Endothelial cell of umbilical vein (primary cell): Measurements from ENCODE around the gene PHACTR1. TPM values are rescaled to one million over a fixed set of nuclear protein-coding genes. Genes with fewer than 3 reads are reported as not detected.

Source experiments
- BruUV-seq: library from RNA; stranded (reverse); fragments of 400-500 nt; replicated peaks from 2 replicates; lab custom pipeline; 2021; lab: Mats Ljungman, UMichigan
- CTCF ChIA-PET: fragments of 300-600, 350-600 bp; sonication (Branson Sonifier 250); formaldehyde crosslinking; loops from one replicate; lab custom pipeline; 2021; ENCODE audit warnings: antibody characterized with exemption, inconsistent platforms; lab: Charles Lee
- POLR2A ChIA-PET: fragments of 300-600, 350-600 bp; sonication (Branson Sonifier 250); formaldehyde crosslinking; loops from one replicate; lab custom pipeline; 2021; ENCODE audit warnings: antibody characterized with exemption, inconsistent platforms; lab: Charles Lee
- DNase-seq: peaks from one replicate; pipeline ENCODE4 v3.0.0-alpha.2; 2011; ENCODE audit warnings: low read depth, low spot score
- FAIRE-seq: peaks from 2 replicates; lab custom pipeline; 2011; peaks lifted over from hg19 to GRCh38; lab: Jason Lieb, UNC
- H2AFZ ChIP-seq: 2 replicates; pipeline ENCODE4 v1.6.0; 2012; ENCODE audit warnings: low read depth, low read length, control low read depth, inconsistent platforms
- H3K27ac ChIP-seq: 2 replicates; pipeline ENCODE4 v1.5.1; 2011; ENCODE audit warnings: low read depth, mild to moderate bottlenecking, control low read depth, low read length, moderate library complexity; ENCODE audit not compliant: insufficient read depth
- H3K27me3 ChIP-seq, 2 experiments: 2 replicates each; pipeline versions ENCODE4 v1.6.0 to v1.6.1; 2011; ENCODE audit warnings: low read length in 2 of 2, mixed read lengths in 1 of 2; ENCODE audit not compliant: control insufficient read depth in 2 of 2, insufficient read depth in 2 of 2
- H3K36me3 ChIP-seq, 2 experiments: 2 replicates in 1 of 2; 3 replicates in 1 of 2; pipeline ENCODE4 v1.5.1; 2011; ENCODE audit warnings: low read length in 2 of 2, mild to moderate bottlenecking in 1 of 2, moderate library complexity in 1 of 2; ENCODE audit not compliant: control insufficient read depth in 2 of 2, insufficient read depth in 2 of 2; ENCODE audit errors: extremely low read depth in 1 of 2
- H3K4me1 ChIP-seq: 3 replicates; pipeline ENCODE4 v1.5.1; 2011; ENCODE audit warnings: mild to moderate bottlenecking, low read length; ENCODE audit not compliant: control insufficient read depth, insufficient read depth; ENCODE audit errors: extremely low read depth
- H3K4me2 ChIP-seq: 2 replicates; pipeline ENCODE4 v1.6.1; 2011; ENCODE audit warnings: low read length, control low read depth, mixed read lengths; ENCODE audit not compliant: insufficient read depth
- H3K4me3 ChIP-seq, 3 experiments: fragments of 200-600 bp in 1 of 3; sonication (generic), shearing (Covaris generic) in 1 of 3; replicated peaks in 1 of 3; 2 replicates each; pipeline ENCODE4 v1.5.1; 2011 to 2016; ENCODE audit warnings: control low read depth in 3 of 3, low read length in 3 of 3, mild to moderate bottlenecking in 2 of 3, inconsistent platforms in 1 of 3, low read depth in 1 of 3, moderate library complexity in 1 of 3; ENCODE audit not compliant: insufficient read depth in 1 of 3
- H3K79me2 ChIP-seq: 2 replicates; pipeline ENCODE4 v1.6.0; 2012; ENCODE audit warnings: low read length, inconsistent platforms; ENCODE audit not compliant: control insufficient read depth, insufficient read depth
- H3K9ac ChIP-seq: replicated peaks from 2 replicates; pipeline ENCODE3; 2011; ENCODE audit warnings: low read length, control low read depth; ENCODE audit not compliant: insufficient read depth; ENCODE audit errors: extremely low read depth
- H3K9me1 ChIP-seq: replicated peaks from 3 replicates; pipeline ENCODE4 v1.6.0; 2011; ENCODE audit warnings: mild to moderate bottlenecking, low read length; ENCODE audit not compliant: control insufficient read depth, insufficient read depth; ENCODE audit errors: extremely low read depth
- H3K9me3 ChIP-seq: replicated peaks from 2 replicates; pipeline ENCODE4 v1.5.1; 2012; ENCODE audit warnings: low read length, inconsistent platforms; ENCODE audit not compliant: control insufficient read depth, insufficient read depth
- H4K20me1 ChIP-seq: replicated peaks from 2 replicates; pipeline ENCODE3; 2011; ENCODE audit warnings: mild to moderate bottlenecking, low read length; ENCODE audit not compliant: control insufficient read depth, insufficient read depth; ENCODE audit errors: extremely low read depth
- EZH2 ChIP-seq: IDR thresholded peaks from 2 replicates; pipeline ENCODE4 v1.6.1; 2012; ENCODE audit warnings: borderline replicate concordance, low read depth, mild to moderate bottlenecking, moderate library complexity, low read length, inconsistent platforms; ENCODE audit not compliant: severe bottlenecking
- FOS ChIP-seq: IDR thresholded peaks from 2 replicates; pipeline ENCODE4 v1.6.1; 2011; ENCODE audit warnings: mild to moderate bottlenecking, low read length, moderate library complexity, borderline replicate concordance; ENCODE audit not compliant: insufficient read depth
- GATA2 ChIP-seq: IDR thresholded peaks from 2 replicates; pipeline ENCODE4 v1.7.0; 2011; ENCODE audit warnings: low read depth, mild to moderate bottlenecking, moderate library complexity, mixed read lengths, low read length; ENCODE audit not compliant: insufficient read length, insufficient read depth
- JUN ChIP-seq: IDR thresholded peaks from 2 replicates; pipeline ENCODE4 v1.6.1; 2011; ENCODE audit warnings: borderline replicate concordance, low read depth; ENCODE audit not compliant: insufficient read length, insufficient read depth
- MAX ChIP-seq: IDR thresholded peaks from 2 replicates; pipeline ENCODE4 v1.6.1; 2011; ENCODE audit not compliant: insufficient read depth, insufficient read length
- MYC ChIP-seq: IDR thresholded peaks from one replicate; pipeline ENCODE4 v1.6.1; 2011; ENCODE audit warnings: mild to moderate bottlenecking, low read depth, low read length
- POLR2A ChIP-seq: IDR thresholded peaks from 2 replicates; pipeline ENCODE4 v1.6.1; 2012; ENCODE audit warnings: low read depth, mild to moderate bottlenecking, control low read depth, low read length
- POLR2AphosphoS5 ChIP-seq: IDR thresholded peaks from 2 replicates; pipeline ENCODE4 v1.6.1; 2012; ENCODE audit warnings: low read depth, mild to moderate bottlenecking, control low read depth, low read length, moderate library complexity; ENCODE audit not compliant: insufficient read depth
- dilution Hi-C: fragments of 300-500 bp; cut with MboI; formaldehyde crosslinking; loops from one replicate; pipeline ENCODE4 v1.15.0; 2019; ENCODE audit warnings: low sequenced_read_pairs; ENCODE audit not compliant: extremely low pct_ligation_motif_present
- intact Hi-C: fragments of 100-400 bp; cut with micrococcal nuclease; formaldehyde crosslinking; loops from one replicate; pipeline ENCODE4 v1.10.0; 2022
- polyA plus RNA-seq, 4 experiments: library from polyadenylated mRNA; depleted of rRNA in 3 of 4; stranded (reverse) in 3 of 4; unstranded in 1 of 4; fragments of >200 nt; gene quantifications; 2 replicates each; pipeline versions ENCODE4 v1.2.1 to v1.2.3, GENCODE V29; 2011 to 2012; ENCODE audit warnings: missing spikeins in 1 of 4
- total RNA-seq: library from RNA; stranded (reverse); gene quantifications from 2 replicates; pipeline ENCODE4 v1.2.3, GENCODE V29; 2021
- TF ChIP-seq, protein P1 (sequence below), 2 donors: IDR thresholded peaks; 1 replicate in 1 of 2; 2 replicates in 1 of 2; pipeline ENCODE4 v1.5.1; 2011; ENCODE audit warnings: low read length in 2 of 2, mild to moderate bottlenecking in 2 of 2, moderate library complexity in 2 of 2, control low read depth in 1 of 2, inconsistent platforms in 1 of 2, low read depth in 1 of 2; ENCODE audit not compliant: insufficient read depth in 1 of 2; ENCODE audit errors: extremely low read depth in 1 of 2

Gene PHACTR1
- total and polyA plus RNA-seq, 2 donors (not counting 3 experiments of a cell fraction or from before 2014, with no cell fraction given): 2.4 to 23.2 TPM

GRCh38 chr6:13311155-13311554, 594.6 kb downstream of the PHACTR1 start:
- ChIA-PET POLR2A (no interaction called here), CTCF (interaction anchor here (1.2 to 1.3 kb wide), 3 partner anchors 12 to 400 kb away, joined by 3 to 4 read pairs (median 3); partner anchors contain the start of gene NOL7)
- dilution Hi-C loops (no loop called here), intact Hi-C loops (no loop called here)
- H4K20me1 ChIP-seq: no peaks in the 10 kb centered on the region
- no peak overlapping the region for H3K9ac ChIP-seq
- no peak overlapping the region for H3K4me3 ChIP-seq
- no peak overlapping the region for H2AFZ ChIP-seq
- no peaks in the 10 kb centered on the region for H3K79me2 ChIP-seq
- no peaks in the 10 kb centered on the region for H3K9me3 ChIP-seq
- DNase-seq (no peak), FAIRE-seq (no peak)
- no peak overlapping the region for H3K27ac ChIP-seq
- H3K36me3 ChIP-seq: no peaks in the 10 kb centered on the region
- TF ChIP-seq MAX (no peak), FOS (no peak), POLR2AphosphoS5 (no peak), POLR2A (no peak), GATA2 (no peak), JUN (no peak), MYC (no peak), EZH2 (no peak)
- TF ChIP-seq, protein P1, sequence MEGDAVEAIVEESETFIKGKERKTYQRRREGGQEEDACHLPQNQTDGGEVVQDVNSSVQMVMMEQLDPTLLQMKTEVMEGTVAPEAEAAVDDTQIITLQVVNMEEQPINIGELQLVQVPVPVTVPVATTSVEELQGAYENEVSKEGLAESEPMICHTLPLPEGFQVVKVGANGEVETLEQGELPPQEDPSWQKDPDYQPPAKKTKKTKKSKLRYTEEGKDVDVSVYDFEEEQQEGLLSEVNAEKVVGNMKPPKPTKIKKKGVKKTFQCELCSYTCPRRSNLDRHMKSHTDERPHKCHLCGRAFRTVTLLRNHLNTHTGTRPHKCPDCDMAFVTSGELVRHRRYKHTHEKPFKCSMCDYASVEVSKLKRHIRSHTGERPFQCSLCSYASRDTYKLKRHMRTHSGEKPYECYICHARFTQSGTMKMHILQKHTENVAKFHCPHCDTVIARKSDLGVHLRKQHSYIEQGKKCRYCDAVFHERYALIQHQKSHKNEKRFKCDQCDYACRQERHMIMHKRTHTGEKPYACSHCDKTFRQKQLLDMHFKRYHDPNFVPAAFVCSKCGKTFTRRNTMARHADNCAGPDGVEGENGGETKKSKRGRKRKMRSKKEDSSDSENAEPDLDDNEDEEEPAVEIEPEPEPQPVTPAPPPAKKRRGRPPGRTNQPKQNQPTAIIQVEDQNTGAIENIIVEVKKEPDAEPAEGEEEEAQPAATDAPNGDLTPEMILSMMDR (IDR thresholded peaks at IDR 0.05; ENCODE audit: extremely low read depth in 1 of 2, insufficient read depth in 1 of 2, low read depth in 1 of 2, low read length in 2 of 2): no peak
- no peak overlapping the region for H3K4me2 ChIP-seq
- no peaks in the 10 kb centered on the region for H3K9me1 ChIP-seq
- no TSS peak for BruUV-seq
- H3K27me3 ChIP-seq: no peaks in the 10 kb centered on the region
- H3K4me1 ChIP-seq: peaks cover 23% of the 10 kb centered on the region
